Stimulated activated naive CD4-positive, alpha-beta T cell (primary cell): ENCODE data around the gene TMEM244.
"Not testable (repeated sequence)": the region's sequence is repeated elsewhere in the genome, so short reads cannot be mapped to it uniquely, and the experiment has no call there.

ENCODE experiments used
- DNase-seq, 6 experiments: peaks; one replicate each; lab custom pipeline; 2025; lab: John Stamatoyannopoulos, UW

Gene TMEM244

GRCh38 chr6:129860908-129861665 lies at the start of gene TMEM244:
Gene TMEM244 (minus strand): TSS chr6:129861315. CDS start chr6:129861188, 127 bp downstream.
- no peak for DNase-seq

- no peak for DNase-seq
Observed at GRCh38 chr6:129908858-129909257, 47.7 kb upstream of the TMEM244 start.

- no peak for DNase-seq
Observed at GRCh38 chr6:129908356-129908755, 47.2 kb upstream of the TMEM244 start.

- no peak for DNase-seq
Observed at GRCh38 chr6:129906515-129907077, 45.5 kb upstream of the TMEM244 start.

GRCh38 chr6:129903082-129903481 lies 42.0 kb upstream of the TMEM244 start:
- no peak for DNase-seq

- DNase-seq = no peak
Observed at GRCh38 chr6:129902681-129903080, 41.6 kb upstream of the TMEM244 start.

- DNase-seq = no peak
Observed at GRCh38 chr6:129901910-129902309, 40.8 kb upstream of the TMEM244 start.

GRCh38 chr6:129895692-129896091 lies 34.6 kb upstream of the TMEM244 start:
- DNase-seq = no peak

GRCh38 chr6:129894921-129895320 lies 33.8 kb upstream of the TMEM244 start:
- DNase-seq = no peak

- DNase-seq = peak in 1 of 6 experiments; percentile 2
Observed at GRCh38 chr6:129893640-129894039, 32.5 kb upstream of the TMEM244 start.

GRCh38 chr6:129890701-129891100 lies 29.6 kb upstream of the TMEM244 start:
- no peak for DNase-seq

GRCh38 chr6:129890164-129890563 lies 29.0 kb upstream of the TMEM244 start:
- DNase-seq = no peak

GRCh38 chr6:129889580-129889979 lies 28.5 kb upstream of the TMEM244 start:
- DNase-seq = no peak

GRCh38 chr6:129886401-129887155 lies 25.5 kb upstream of the TMEM244 start:
- DNase-seq = no peak

- DNase-seq = no peak
Observed at GRCh38 chr6:129884211-129884610, 23.1 kb upstream of the TMEM244 start.

- DNase-seq = no peak
Observed at GRCh38 chr6:129882510-129883023, 21.5 kb upstream of the TMEM244 start.

- not testable (repeated sequence) for DNase-seq
Observed at GRCh38 chr6:129877894-129878293, 16.8 kb upstream of the TMEM244 start.

GRCh38 chr6:129875610-129876520 lies 14.8 kb upstream of the TMEM244 start:
- DNase-seq = no peak

GRCh38 chr6:129874837-129875236 lies 13.7 kb upstream of the TMEM244 start:
- no peak for DNase-seq

GRCh38 chr6:129872586-129872985 lies 11.5 kb upstream of the TMEM244 start:
- no peak for DNase-seq

- no peak for DNase-seq
Observed at GRCh38 chr6:129871221-129871620, 10.1 kb upstream of the TMEM244 start.

- no peak for DNase-seq
Observed at GRCh38 chr6:129867403-129867802, 6.3 kb upstream of the TMEM244 start.
